IMR-90 (cell line): ENCODE results near the gene UNC5A. TPM values are rescaled to one million over a fixed set of nuclear protein-coding genes. Genes with fewer than 3 reads are reported as not detected.

Experiments used
- ATAC-seq: fragments of 200-7000 bp; cut with Tn5 transposase; 2 replicates; pipeline ENCODE4 v1.9.1; 2020; ENCODE audit warnings: low read depth, mild to moderate bottlenecking, moderate library complexity
- BruUV-seq: library from RNA; stranded (reverse); fragments of 400-500 nt; replicated peaks from 2 replicates; lab custom pipeline; 2021; lab: Mats Ljungman, UMichigan
- CTCF ChIA-PET: fragments of 300-600 bp; formaldehyde crosslinking; extraction: SDS; loops from one replicate; lab custom pipeline; 2021; ENCODE audit warnings: antibody characterized with exemption; lab: Yijun Ruan, JAX
- POLR2A ChIA-PET: fragments of 300-600 bp; sonication (Branson Sonifier 250); formaldehyde crosslinking; loops from one replicate; lab custom pipeline; 2022; ENCODE audit warnings: antibody characterized with exemption; ENCODE audit not compliant: unreplicated experiment; lab: Charles Lee
- DNase-seq: peaks from one replicate; pipeline ENCODE4 v3.0.0; 2013
- H2AFZ ChIP-seq: replicated peaks from 2 replicates; pipeline ENCODE3; 2013; ENCODE audit warnings: low read length, mild to moderate bottlenecking; ENCODE audit not compliant: poor library complexity
- H2AK5ac ChIP-seq: 2 replicates; pipeline ENCODE4 v1.6.1; 2013; ENCODE audit warnings: low read depth, low read length, inconsistent platforms
- H2AK9ac ChIP-seq: replicated peaks from 2 replicates; pipeline ENCODE3; 2013; ENCODE audit warnings: mild to moderate bottlenecking, low read depth, low read length, moderate library complexity; ENCODE audit not compliant: poor library complexity
- H2BK120ac ChIP-seq: 2 replicates; pipeline ENCODE4 v1.6.1; 2013; ENCODE audit warnings: low read depth, low read length, inconsistent platforms
- H2BK15ac ChIP-seq: 3 replicates; pipeline ENCODE4 v1.6.1; 2013; ENCODE audit warnings: low read depth, low read length, inconsistent platforms
- H2BK20ac ChIP-seq: 2 replicates; pipeline ENCODE4 v1.6.1; 2013; ENCODE audit warnings: low read depth, mild to moderate bottlenecking, inconsistent platforms, low read length, moderate library complexity
- H2BK5ac ChIP-seq: 2 replicates; pipeline ENCODE4 v1.6.1; 2013; ENCODE audit warnings: mild to moderate bottlenecking, low read depth, low read length, inconsistent platforms; ENCODE audit not compliant: poor library complexity, severe bottlenecking
- H3K14ac ChIP-seq: replicated peaks from 2 replicates; pipeline ENCODE4 v1.6.1; 2013; ENCODE audit warnings: low read depth, low read length, inconsistent platforms
- H3K18ac ChIP-seq: 2 replicates; pipeline ENCODE4 v1.6.1; 2013; ENCODE audit warnings: low read depth, low read length, control low read depth
- H3K23ac ChIP-seq: 2 replicates; pipeline ENCODE4 v1.6.1; 2013; ENCODE audit warnings: low read depth, low read length, inconsistent platforms
- H3K27ac ChIP-seq: 2 replicates; pipeline ENCODE4 v1.5.1; 2013; ENCODE audit warnings: mild to moderate bottlenecking, control low read depth, low read length; ENCODE audit not compliant: insufficient read depth
- H3K27me3 ChIP-seq: 2 replicates; pipeline ENCODE4 v1.6.1; 2013; ENCODE audit warnings: low read length; ENCODE audit not compliant: control insufficient read depth, insufficient read depth
- H3K36me3 ChIP-seq: 2 replicates; pipeline ENCODE4 v1.6.1; 2013; ENCODE audit warnings: low read length, mixed read lengths; ENCODE audit not compliant: control insufficient read depth, insufficient read depth
- H3K4ac ChIP-seq: 2 replicates; pipeline ENCODE4 v1.6.1; 2013; ENCODE audit warnings: low read depth, low read length, inconsistent platforms
- H3K4me1 ChIP-seq: 2 replicates; pipeline ENCODE4 v1.6.1; 2013; ENCODE audit warnings: low read length, mixed read lengths; ENCODE audit not compliant: control insufficient read depth, insufficient read depth
- H3K4me2 ChIP-seq: 2 replicates; pipeline ENCODE4 v1.6.1; 2013; ENCODE audit warnings: low read depth, mild to moderate bottlenecking, control low read depth, low read length, moderate library complexity
- H3K4me3 ChIP-seq: 2 replicates; pipeline ENCODE4 v1.5.1; 2013; ENCODE audit warnings: low read depth, mild to moderate bottlenecking, control low read depth, low read length, moderate library complexity; ENCODE audit not compliant: insufficient read depth
- H3K56ac ChIP-seq: 2 replicates; pipeline ENCODE4 v1.6.1; 2013; ENCODE audit warnings: low read length, inconsistent platforms; ENCODE audit not compliant: insufficient read depth; ENCODE audit errors: extremely low read depth
- H3K79me1 ChIP-seq, 2 experiments: 2 replicates each; pipeline ENCODE4 v1.6.1; 2013; ENCODE audit warnings: low read length in 2 of 2, inconsistent platforms in 1 of 2, low read depth in 1 of 2
- H3K9ac ChIP-seq: 2 replicates; pipeline ENCODE4 v1.6.1; 2013; ENCODE audit warnings: low read depth, low read length, control low read depth
- H3K9me1 ChIP-seq: 2 replicates; pipeline ENCODE4 v1.6.1; 2013; ENCODE audit warnings: low read length, inconsistent platforms; ENCODE audit not compliant: insufficient read depth
- H3K9me3 ChIP-seq: 2 replicates; pipeline ENCODE4 v1.6.1; 2013; ENCODE audit warnings: low read length; ENCODE audit not compliant: control insufficient read depth, insufficient read depth
- H4K20me1 ChIP-seq: 2 replicates; pipeline ENCODE4 v1.6.1; 2013; ENCODE audit warnings: low read length, inconsistent platforms; ENCODE audit not compliant: insufficient read depth
- H4K5ac ChIP-seq: 2 replicates; pipeline ENCODE4 v1.6.1; 2013; ENCODE audit warnings: mild to moderate bottlenecking, low read depth, low read length, control low read depth
- H4K8ac ChIP-seq, 2 experiments: 2 replicates each; pipeline ENCODE4 v1.6.1; 2013; ENCODE audit warnings: low read depth in 2 of 2, low read length in 2 of 2, control low read depth in 1 of 2, inconsistent platforms in 1 of 2
- H4K91ac ChIP-seq: 2 replicates; pipeline ENCODE4 v1.6.1; 2013; ENCODE audit warnings: low read depth, low read length, inconsistent platforms; ENCODE audit not compliant: insufficient read depth
- BHLHE40 ChIP-seq: fragments of 150-350 bp; IDR thresholded peaks from 2 replicates; pipeline ENCODE4 v1.6.1; 2016; ENCODE audit warnings: mild to moderate bottlenecking, low read depth, low read length
- CHD1 ChIP-seq: IDR thresholded peaks from 2 replicates; pipeline ENCODE4 v1.6.1; 2012; ENCODE audit warnings: low read depth, low read length, improper control_type of control experiment
- FOS ChIP-seq: fragments of 150-350 bp; IDR thresholded peaks from 2 replicates; pipeline ENCODE4 v1.6.1; 2016; ENCODE audit warnings: low read depth, low read length
- MAFK ChIP-seq: IDR thresholded peaks from 2 replicates; pipeline ENCODE4 v1.6.1; 2012; ENCODE audit warnings: low read depth, low read length, improper control_type of control experiment
- MAZ ChIP-seq: IDR thresholded peaks from 2 replicates; pipeline ENCODE4 v1.6.1; 2012; ENCODE audit warnings: low read depth, mild to moderate bottlenecking, low read length, improper control_type of control experiment, moderate library complexity, borderline replicate concordance
- MXI1 ChIP-seq: IDR thresholded peaks from 2 replicates; pipeline ENCODE4 v1.6.1; 2012; ENCODE audit warnings: low read depth, mild to moderate bottlenecking, low read length, moderate library complexity, borderline replicate concordance
- NFE2L2 ChIP-seq: fragments of 150-350 bp; IDR thresholded peaks from 2 replicates; pipeline ENCODE4 v1.6.1; 2016; ENCODE audit warnings: low read depth, mild to moderate bottlenecking, low read length
- POLR2A ChIP-seq: IDR thresholded peaks from 2 replicates; pipeline ENCODE4 v1.6.1; 2012; ENCODE audit warnings: mild to moderate bottlenecking, low read depth, low read length
- RAD21 ChIP-seq: IDR thresholded peaks from 2 replicates; pipeline ENCODE4 v1.6.1; 2012; ENCODE audit warnings: low read length, improper control_type of control experiment
- RCOR1 ChIP-seq: IDR thresholded peaks from 2 replicates; pipeline ENCODE4 v1.6.1; 2012; ENCODE audit warnings: mild to moderate bottlenecking, low read length, improper control_type of control experiment; ENCODE audit not compliant: insufficient replicate concordance
- RFX5 ChIP-seq: IDR thresholded peaks from 2 replicates; pipeline ENCODE4 v1.8.0; 2012; ENCODE audit warnings: low read depth, mild to moderate bottlenecking, low read length, moderate library complexity
- SMC3 ChIP-seq: fragments of 150-350 bp; IDR thresholded peaks from 2 replicates; pipeline ENCODE4 v1.6.1; 2016; ENCODE audit warnings: low read depth, mild to moderate bottlenecking, antibody characterized with exemption, low read length, moderate library complexity
- WGBS, 2 experiments: methylation state at CpG; one replicate each; pipeline versions ENCODE4 v1.1.5 to v1.1.7; 2013; ENCODE audit warnings: missing lambda C conversion rate in 2 of 2; ENCODE audit not compliant: insufficient read length in 1 of 2; ENCODE audit errors: extremely low coverage in 2 of 2; 5-methylcytosine and 5-hydroxymethylcytosine counted together
- dilution Hi-C: fragments of 300-500 bp; cut with HindIII; formaldehyde crosslinking; loops from one replicate; pipeline ENCODE4 v1.14.3; 2018; ENCODE audit warnings: low sequenced_read_pairs; ENCODE audit not compliant: unreplicated experiment
- in situ Hi-C: fragments of 300-500 bp; cut with MboI; formaldehyde crosslinking; loops from 3 replicates; pipeline ENCODE4 v1.14.3; 2019; ENCODE audit warnings: low sequenced_read_pairs, inconsistent platforms, mixed read lengths
- intact Hi-C: fragments of 100-400 bp; cut with micrococcal nuclease; formaldehyde crosslinking; loops from 2 replicates; pipeline ENCODE4 v1.10.0; 2022
- polyA plus RNA-seq, 3 experiments: library from polyadenylated mRNA; depleted of rRNA; stranded (reverse); fragments of >200 nt; gene quantifications; 2 replicates each; pipeline ENCODE4 v1.2.3, GENCODE V29; 2012; ENCODE audit warnings: low replicate concordance in 1 of 3
- total RNA-seq: library from RNA; depleted of rRNA; stranded (reverse); fragments of >200 nt; gene quantifications from 2 replicates; pipeline ENCODE4 v1.2.3, GENCODE V29; 2012
- TF ChIP-seq, protein P1 (sequence below): fragments of 150-350 bp; IDR thresholded peaks from 2 replicates; pipeline ENCODE4 v1.6.1; 2017; ENCODE audit warnings: mild to moderate bottlenecking, antibody characterized with exemption, low read length, low read depth
- TF ChIP-seq, protein P2 (sequence below): fragments of 150-350 bp; IDR thresholded peaks from 2 replicates; pipeline ENCODE4 v1.6.1; 2016; ENCODE audit warnings: low read depth, mild to moderate bottlenecking, low read length, moderate library complexity, borderline replicate concordance
- TF ChIP-seq, protein P3 (sequence below): conservative IDR thresholded peaks from 2 replicates; pipeline ENCODE4 v1.5.1; 2012; ENCODE audit warnings: mild to moderate bottlenecking, low read depth, low read length, improper control_type of control experiment

Gene UNC5A
- total and polyA plus RNA-seq, 2 of the 4 experiments (the other 2 are of a cell fraction), result not detected

DNA sequence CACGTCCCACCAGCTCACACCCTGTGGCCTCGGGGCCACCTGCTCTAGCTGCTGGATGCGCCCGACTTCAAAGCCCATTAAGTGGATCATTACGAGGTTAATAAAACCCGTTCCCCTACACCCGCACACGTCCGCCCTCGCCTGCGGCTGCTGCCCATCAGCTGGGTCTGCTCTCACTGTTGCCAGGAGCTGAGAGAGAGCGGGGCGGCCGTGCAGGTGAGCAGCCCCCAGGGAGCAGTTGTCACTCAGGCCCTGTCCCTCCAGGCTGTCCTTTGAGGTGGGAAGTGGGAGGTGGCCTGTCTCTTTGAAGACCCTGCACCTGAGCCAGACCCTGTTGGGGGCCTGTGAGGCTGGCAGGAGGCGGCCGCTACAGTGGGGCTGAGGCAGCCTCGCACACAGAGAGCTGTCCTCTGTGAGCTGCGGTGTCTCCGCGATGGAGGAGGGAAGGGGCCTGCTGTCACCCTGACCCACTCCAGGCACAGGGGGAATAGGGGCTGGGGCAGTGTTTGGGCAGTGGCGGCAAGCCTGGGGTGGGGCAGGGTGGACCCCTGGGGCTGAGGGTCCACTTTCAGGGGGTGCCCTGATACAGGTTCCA lies 12.8 kb upstream of the UNC5A start:
- H3K56ac ChIP-seq, result no peak overlapping the region
- H4K8ac ChIP-seq, result no peak overlapping the region
- H2BK15ac ChIP-seq, result no peak overlapping the region
- intact Hi-C loops, result no loop called here
- ATAC-seq (no peak), DNase-seq (no peak)
- no peaks in the 10 kb centered on the region for H3K36me3 ChIP-seq
- H3K14ac ChIP-seq, result no peak overlapping the region
- H2AK9ac ChIP-seq, result no peak overlapping the region
- H3K4ac ChIP-seq, result no peak overlapping the region
- peaks cover 48% of the 10 kb centered on the region for H3K27me3 ChIP-seq
- no peaks in the 10 kb centered on the region; the same call in 1 of the 2 replicates for H3K9me1 ChIP-seq
- H3K79me1 ChIP-seq, result no peaks in the 10 kb centered on the region
- H4K5ac ChIP-seq, result no peak overlapping the region
- CTCF ChIA-PET, result interaction anchor here (0.6 kb wide), 1 partner anchor 75 kb away, joined by 5 read pairs; no protein-coding TSS in a partner anchor
- H3K23ac ChIP-seq, result no peak overlapping the region
- no peak overlapping the region for H3K4me3 ChIP-seq
- dilution Hi-C loops, result no loop called here
- H4K20me1 ChIP-seq, result no peaks in the 10 kb centered on the region
- no peak overlapping the region for H2BK5ac ChIP-seq
- no peaks in the 10 kb centered on the region for H3K4me1 ChIP-seq
- no peak overlapping the region for H2AFZ ChIP-seq
- H3K4me2 ChIP-seq, result no peak overlapping the region
- H3K9me3 ChIP-seq, result no peaks in the 10 kb centered on the region
- POLR2A ChIA-PET, result interaction anchor here (0.5 kb wide), 1 partner anchor 104 kb away, joined by 5 read pairs; no protein-coding TSS in a partner anchor
- TF ChIP-seq SMC3 (no peak), MAZ (no peak), MAFK (no peak), BHLHE40 (no peak), POLR2A (no peak), MXI1 (no peak), RAD21 (no peak), FOS (no peak), RCOR1 (no peak), RFX5 (no peak), CHD1 (no peak), NFE2L2 (no peak)
- TF ChIP-seq, protein P1, sequence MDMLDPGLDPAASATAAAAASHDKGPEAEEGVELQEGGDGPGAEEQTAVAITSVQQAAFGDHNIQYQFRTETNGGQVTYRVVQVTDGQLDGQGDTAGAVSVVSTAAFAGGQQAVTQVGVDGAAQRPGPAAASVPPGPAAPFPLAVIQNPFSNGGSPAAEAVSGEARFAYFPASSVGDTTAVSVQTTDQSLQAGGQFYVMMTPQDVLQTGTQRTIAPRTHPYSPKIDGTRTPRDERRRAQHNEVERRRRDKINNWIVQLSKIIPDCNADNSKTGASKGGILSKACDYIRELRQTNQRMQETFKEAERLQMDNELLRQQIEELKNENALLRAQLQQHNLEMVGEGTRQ, result no peak
- TF ChIP-seq, protein P2, sequence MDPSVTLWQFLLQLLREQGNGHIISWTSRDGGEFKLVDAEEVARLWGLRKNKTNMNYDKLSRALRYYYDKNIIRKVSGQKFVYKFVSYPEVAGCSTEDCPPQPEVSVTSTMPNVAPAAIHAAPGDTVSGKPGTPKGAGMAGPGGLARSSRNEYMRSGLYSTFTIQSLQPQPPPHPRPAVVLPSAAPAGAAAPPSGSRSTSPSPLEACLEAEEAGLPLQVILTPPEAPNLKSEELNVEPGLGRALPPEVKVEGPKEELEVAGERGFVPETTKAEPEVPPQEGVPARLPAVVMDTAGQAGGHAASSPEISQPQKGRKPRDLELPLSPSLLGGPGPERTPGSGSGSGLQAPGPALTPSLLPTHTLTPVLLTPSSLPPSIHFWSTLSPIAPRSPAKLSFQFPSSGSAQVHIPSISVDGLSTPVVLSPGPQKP, result no peak
- TF ChIP-seq, protein P3, sequence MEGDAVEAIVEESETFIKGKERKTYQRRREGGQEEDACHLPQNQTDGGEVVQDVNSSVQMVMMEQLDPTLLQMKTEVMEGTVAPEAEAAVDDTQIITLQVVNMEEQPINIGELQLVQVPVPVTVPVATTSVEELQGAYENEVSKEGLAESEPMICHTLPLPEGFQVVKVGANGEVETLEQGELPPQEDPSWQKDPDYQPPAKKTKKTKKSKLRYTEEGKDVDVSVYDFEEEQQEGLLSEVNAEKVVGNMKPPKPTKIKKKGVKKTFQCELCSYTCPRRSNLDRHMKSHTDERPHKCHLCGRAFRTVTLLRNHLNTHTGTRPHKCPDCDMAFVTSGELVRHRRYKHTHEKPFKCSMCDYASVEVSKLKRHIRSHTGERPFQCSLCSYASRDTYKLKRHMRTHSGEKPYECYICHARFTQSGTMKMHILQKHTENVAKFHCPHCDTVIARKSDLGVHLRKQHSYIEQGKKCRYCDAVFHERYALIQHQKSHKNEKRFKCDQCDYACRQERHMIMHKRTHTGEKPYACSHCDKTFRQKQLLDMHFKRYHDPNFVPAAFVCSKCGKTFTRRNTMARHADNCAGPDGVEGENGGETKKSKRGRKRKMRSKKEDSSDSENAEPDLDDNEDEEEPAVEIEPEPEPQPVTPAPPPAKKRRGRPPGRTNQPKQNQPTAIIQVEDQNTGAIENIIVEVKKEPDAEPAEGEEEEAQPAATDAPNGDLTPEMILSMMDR, result no peak
- no peak overlapping the region for H4K91ac ChIP-seq
- H3K27ac ChIP-seq, result no peak overlapping the region
- no peak overlapping the region for H3K18ac ChIP-seq
- WGBS, 2 experiments, result 41% methylated on average over 5 of the region's 21 CpGs; no CpG with 5 or more reads in 1 of the 2 experiments
- in situ Hi-C loops, result no loop called here
- no TSS peak for BruUV-seq
- no peak overlapping the region for H2BK120ac ChIP-seq
- H3K9ac ChIP-seq, result no peak overlapping the region
- no peak overlapping the region for H2AK5ac ChIP-seq
- H2BK20ac ChIP-seq, result no peak overlapping the region
